SIG-M5 (cell line): ENCODE data around the gene APOA4.

Experiments used
- DNase-seq: peaks from one replicate; lab custom pipeline; 2025; lab: John Stamatoyannopoulos, UW

The APOA4 gene

DNA sequence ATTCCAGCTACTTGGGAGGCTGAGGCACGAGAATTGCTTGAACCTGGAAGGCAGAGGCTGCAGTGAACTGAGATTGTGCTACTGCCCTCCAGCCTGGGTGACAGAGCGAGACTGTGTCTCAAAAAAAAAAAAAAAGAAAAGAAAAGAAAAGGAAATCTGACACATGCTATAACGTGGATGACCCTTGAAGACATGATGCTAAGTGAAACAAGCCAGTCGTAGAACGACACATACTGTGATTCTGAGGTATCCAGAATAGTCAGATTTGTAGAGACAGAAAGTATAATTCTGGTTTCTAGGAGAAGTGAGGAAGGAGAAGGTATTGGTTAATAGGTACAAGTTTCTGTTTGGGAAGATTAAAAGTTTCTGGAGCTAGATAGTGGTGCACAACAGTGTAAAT lies 24.7 kb downstream of the APOA4 start:
- no peak for DNase-seq

DNA sequence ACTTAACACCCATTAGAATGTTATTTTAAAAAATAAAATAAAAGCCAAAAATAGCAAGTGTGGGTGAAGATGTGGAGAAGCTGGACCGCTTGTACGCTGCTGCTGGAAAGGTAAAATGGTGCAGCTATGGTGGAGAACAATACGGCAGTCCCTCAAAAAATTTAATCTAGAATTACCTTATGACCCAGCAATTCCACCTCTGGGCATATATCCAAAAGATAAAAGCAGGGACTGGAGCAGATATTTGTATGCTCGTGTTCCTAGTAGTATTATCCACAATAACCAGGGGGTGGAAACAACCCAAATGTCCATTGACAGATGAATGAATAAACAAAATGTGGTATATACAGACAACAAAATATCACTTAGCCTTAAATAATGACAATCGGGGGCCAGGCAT lies 25.3 kb downstream of the APOA4 start:
- no peak for DNase-seq

DNA sequence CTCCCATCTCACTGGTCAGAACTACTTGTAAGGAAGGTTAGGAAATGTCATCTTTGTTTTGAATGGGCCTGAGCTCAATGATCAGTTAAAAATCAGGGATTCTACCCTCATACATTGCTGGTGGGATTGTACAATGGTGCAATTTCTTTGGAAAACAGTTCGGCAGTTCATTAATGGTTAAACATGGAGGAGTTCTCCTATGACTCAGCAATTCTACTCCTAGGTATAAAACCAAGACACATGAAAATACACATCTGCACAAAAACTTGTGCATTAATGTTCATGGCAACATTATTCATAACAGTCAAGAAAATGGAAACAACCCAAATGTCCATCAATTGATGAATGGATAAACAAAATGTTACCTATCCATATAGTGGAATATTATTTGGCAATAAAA lies 26.6 kb downstream of the APOA4 start:
- DNase-seq, result no peak

DNA sequence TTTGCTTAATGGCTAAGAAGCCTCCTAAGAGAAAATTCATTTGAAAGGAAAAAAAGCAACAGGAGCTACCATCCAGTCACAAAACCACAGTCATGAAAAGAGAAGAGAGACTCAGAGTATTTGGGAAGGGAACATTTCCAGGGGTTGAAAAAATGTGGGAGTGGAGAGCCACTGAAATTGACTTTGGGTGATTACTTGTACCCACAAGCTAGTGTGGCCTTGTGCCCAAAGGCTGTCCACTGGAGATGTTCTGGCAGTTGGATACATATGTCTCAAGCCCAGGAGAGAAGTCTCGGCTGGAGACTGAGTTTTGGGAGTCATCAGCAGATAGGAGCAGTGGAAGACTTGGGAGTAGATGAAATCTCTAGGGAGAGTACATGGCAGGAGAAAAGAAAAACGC lies 28.3 kb downstream of the APOA4 start:
- no peak for DNase-seq

DNA sequence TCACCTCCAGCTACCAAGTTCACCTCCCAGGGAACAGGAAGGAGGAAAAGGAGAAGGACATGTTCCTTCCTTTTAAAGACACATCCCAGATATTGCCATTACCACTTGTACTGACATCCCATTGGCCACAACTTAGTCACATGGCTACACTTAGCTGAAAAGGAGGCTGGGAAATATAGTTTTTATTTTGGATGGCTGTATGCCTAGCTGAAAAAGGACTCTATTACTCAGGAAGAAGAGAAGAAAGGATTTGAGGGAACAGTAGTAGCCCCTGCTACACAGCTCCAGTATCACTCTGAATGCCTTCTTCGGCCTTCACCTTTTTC lies 29.4 kb downstream of the APOA4 start:
- DNase-seq, result no peak

DNA sequence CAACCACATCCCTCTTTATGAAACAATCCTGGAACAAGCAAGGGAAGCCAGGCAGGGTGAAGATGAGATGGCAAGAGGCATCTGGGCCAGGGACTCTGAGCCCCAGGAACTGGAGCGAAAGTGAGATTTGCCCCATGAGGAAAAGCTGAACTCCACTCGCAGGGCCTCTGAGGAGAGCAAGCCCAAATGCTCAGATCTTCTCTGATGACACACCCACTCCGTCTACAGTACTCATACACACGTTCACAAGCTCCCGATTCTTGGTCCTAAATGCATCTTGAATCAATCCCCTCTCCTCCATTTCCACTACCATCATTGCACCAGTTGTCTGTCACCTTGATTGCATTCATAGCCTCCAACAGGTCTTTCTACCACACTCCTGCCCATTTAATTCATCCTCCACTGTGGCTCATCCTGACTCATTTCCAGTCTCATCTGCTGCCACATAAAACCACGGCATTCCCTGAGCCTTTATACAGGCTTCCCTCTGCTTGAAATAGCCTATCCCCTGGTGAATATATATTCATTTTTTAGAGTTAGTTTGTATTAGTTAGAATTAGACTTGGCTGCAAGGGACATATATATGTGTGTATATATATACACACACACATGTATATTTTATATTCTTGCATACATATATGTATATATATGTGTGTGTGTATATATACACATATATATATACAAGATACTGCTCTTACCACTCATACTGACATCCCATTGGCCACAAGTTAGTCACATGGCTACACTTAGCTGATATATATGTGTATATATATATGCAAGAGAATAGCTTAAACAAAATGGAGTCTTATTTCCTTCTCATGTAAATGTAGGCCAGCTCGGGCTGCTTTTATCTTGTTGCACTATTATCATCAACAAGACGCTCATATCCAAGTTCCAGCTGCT lies 30.0 kb downstream of the APOA4 start:
- no peak for DNase-seq

DNA sequence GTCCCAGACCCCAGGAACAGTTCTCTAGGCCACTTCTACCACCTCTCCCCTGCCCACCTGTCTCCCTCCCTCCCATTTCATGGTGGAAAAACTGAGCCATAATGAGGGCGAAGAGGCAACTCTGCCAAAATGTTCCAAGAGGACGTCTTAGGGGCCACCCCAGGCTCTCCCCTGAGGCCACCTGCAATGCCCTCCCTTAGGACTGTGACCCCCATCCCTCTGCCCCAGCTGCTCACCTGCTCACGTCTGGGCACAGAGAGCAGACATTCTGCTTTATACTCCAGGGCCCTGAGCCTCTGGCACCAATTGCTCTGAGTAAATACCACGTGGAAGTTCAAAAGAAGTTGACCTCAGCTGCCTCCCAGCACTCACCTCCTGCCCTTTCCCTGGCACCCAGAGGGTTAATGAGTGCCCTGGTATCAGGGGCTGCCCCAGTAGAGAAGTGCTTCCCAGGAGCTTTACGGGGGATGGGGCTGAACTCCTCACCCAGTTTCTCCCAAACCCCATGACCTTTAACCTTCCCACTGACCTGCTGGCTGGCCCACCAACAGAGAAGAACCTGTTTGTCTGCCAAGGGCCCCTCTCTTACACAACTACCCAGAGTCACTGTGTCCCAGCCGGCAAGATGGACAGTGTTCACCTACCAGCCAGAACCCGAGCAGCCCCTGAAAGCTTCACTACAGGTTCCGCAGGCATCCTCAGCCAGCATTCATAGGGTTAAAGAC lies 30.8 kb downstream of the APOA4 start:
- DNase-seq, result no peak

DNA sequence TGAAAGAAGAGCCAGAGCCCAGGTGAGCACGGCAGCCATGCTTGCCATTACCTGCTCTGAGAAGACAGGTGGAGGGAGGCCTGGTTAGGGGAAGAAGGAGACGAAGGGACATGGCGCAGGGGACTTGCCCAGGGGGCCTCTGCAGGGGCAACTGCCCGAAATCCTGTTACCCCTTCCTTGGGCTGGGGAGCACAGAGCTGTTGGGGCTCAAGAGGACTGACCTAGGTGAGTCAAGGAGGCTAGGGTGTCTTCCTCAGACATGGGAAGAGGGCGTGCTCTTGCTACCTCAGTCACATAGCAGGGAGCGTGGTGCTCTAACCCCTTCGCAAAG lies 31.3 kb downstream of the APOA4 start, which contains the start of gene APOA5:
Gene APOA5, minus strand, starts transcription at position 67 of the 331 bp plus-strand sequence. Its CDS starts 19 bp downstream, at position 48.
- no peak for DNase-seq

DNA sequence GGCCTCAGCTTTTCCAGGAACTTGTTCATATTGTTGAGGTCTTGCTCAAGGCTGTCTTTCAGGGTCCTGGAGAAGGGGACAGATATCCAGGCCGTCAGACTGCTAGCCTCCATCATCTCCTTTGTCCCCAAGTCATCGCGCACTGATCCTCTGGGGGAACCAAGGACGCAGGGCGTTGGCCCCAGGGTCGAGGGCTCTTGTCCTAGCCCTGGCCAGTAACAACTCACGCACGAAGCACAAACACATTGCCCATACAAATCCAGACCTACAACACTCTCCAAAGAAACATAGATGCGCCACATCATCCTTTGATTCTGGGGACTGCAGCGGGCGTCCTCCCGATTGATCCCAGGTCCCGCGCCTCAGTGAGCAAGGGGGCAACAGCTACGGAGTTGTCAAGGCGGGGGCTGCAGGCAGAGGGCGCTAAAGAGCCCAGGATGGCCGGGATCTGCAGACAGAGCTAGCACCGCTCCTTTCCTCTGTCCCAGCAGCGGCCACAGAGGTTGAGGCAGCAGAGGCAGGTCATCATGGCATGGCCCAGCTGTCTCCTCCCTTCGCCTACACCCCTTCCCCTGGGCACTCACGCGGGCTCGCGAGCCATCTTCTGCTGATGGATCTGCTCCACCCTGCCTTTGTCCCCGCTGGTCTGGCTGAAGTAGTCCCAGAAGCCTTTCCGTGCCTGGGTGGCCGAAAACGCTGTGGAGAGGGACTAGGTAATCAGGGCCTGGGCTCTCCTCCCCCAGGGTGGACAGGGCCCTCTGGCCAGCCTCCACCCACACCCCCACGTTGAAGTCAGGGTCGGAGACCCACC lies 31.9 kb downstream of the APOA4 start:
- no peak for DNase-seq

DNA sequence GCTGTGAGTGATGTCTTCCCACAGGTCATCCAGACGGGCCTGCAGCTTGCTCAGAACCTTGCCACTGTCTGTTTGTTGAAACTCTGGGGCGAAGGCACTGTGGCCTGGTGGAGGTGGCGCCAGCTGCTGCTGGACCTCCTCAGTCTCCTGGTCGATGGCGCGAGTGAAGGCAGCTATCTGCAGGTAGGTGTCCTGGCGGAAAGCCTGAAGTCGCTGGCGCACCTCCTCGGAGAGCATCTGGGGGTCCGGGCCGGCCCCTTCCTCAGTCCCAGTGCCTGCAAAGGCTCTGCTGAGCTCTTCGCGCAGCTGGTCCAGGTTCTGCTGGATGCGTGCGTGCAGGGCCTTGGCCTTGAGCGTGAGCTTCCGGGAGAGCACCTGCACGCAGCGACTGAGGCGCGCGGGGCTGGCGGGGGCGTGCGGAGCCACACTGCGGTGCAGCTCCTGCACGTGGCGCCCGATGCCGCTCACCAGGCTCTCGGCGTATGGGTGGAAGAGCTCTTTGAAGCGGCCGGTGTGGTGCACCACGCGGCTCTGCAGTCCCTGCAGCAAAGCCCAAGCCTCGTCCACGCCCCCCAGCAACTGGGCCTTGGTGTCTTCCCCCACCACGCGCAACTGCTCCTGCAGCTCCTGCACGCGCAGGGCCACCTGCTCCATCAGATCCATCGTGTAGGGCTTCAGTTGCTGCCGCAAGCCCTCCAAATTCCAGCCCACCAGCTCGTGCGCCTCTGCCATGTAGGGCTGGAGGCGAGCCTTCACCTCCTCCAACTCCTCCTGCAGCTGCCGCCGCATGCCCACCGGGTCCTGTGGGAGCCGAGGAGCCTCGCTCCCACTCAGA lies 32.7 kb downstream of the APOA4 start:
- DNase-seq, result no peak

DNA sequence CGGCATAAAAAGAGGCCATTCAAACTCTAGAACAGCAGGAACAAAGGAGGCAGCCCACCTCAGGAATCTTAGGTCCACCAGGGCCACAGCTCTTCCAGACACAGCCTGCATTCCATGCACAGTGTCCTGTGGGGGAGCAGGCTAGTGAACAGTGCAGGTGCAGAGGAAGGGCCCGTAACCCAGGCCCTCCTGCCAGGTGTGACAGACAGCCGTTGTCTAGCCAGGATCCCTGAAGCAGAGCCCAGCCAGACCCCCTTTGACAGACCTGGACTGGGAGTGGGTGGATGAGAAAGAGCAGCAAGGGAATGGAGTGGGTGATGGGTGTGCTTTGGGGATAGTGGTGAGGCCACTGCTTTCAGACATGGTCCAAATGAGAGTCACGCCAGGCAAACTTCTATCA lies 34.1 kb downstream of the APOA4 start:
- no peak for DNase-seq

DNA sequence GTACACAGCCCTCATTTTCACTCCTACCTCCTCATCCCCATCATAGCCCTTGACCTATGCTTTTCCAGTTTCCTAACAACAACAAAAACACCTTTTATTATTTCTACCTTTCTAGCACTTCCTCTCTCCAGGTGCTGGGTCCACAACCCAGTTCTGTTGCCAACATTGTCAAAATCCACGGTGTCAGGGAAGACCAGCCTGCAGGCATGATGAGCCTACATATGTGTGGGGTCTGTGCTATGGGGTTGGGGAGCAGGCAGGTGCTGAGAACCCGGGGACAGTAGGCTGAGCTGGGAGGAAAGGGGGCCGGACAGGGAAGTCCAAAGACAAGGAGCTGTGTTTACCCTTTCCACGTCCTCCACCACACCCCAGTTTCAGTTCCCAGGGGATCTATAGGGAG lies 34.6 kb downstream of the APOA4 start:
- no peak for DNase-seq

DNA sequence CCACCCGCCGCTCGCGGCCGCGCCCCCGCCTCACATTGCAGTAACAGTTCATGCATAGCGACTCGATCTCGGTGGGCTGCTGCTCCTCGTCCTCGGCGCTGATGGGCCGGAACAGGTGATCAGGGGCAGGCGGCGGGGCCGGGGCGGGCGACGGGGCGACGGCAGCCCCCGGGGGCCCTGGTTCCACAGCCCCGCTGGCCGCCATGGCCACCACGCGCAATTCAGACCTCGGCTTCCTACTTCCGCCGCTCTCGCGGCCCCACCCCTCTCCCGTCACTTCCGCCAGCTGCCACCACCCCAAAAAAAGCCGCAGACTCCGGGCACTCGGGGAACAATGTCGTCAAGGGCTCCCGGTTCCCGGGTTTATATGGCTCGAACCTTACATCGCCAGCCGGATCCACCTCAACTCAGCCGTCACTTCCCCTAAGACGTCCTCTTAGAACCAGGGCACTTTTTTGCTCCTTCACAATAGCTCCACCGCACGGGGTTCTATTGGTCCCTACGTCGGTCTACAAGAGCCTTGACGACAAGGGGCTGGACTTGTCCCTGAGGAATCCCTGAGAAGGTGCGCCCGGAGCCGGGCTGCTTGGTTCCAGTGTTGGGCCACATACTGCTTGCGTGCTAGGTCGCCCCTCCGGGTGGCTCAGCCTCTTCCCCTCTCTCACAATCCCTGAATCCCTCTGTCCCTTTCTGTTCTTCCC lies 35.2 kb downstream of the APOA4 start, which contains the start of gene ZPR1:
Gene ZPR1, minus strand, starts transcription at position 238 of the 701 bp plus-strand sequence. Its CDS starts 33 bp downstream, at position 205.
- no peak for DNase-seq

DNA sequence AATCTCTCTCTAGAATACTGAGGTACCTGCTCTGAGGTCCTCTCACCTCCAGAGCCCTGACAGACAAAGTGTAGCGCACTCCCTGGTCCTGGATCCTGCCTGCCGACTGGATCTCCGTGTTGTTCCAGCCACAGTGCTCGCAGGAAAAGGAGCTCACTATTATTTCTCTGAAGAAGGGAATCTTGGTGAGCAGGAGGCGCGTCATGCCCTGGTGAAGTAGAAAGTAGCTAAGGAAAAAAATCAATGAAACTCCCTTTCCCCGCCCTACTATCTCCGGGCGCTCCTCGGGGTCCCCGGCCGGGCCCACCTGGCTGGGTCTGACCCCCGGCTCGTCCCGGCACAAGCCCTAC lies 35.7 kb downstream of the APOA4 start:
- DNase-seq, result no peak

DNA sequence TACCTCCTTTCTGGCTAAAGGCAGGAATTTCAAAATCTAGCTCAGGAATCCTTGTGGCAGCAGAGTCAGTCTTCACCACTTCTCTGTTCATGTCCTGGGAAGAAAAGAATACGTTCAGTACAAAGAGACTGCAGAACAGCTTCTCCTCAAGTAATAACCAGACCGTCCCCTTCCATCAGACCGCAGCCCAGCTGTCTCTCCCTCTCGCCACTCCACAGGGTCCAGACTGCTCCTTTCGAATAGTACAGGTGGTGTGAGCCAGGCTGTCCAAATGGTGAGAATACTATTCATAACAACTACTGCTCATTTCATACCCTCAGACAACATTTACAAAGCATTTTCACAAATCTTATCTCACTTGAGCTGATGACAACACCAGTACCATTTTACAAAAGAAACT lies 36.1 kb downstream of the APOA4 start:
- no peak for DNase-seq

DNA sequence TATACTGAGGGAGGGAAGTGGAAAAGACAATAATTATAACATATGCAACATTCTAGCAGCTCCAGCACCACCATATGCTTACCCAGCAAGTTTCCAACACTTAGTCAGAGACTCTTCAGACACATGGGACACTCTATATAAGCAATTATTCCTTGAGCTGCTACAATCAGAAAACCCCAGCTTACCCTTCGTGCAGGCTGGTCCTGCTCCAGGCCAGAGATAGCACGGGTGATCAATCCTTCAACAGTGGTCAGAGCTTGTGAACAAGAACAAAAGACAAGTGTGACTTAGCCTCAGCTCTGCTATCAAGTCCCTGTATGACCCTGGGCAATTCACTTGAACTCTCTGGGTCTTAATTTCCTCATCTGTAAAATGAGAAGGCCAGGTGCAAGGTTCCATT lies 36.8 kb downstream of the APOA4 start:
- DNase-seq, result no peak

DNA sequence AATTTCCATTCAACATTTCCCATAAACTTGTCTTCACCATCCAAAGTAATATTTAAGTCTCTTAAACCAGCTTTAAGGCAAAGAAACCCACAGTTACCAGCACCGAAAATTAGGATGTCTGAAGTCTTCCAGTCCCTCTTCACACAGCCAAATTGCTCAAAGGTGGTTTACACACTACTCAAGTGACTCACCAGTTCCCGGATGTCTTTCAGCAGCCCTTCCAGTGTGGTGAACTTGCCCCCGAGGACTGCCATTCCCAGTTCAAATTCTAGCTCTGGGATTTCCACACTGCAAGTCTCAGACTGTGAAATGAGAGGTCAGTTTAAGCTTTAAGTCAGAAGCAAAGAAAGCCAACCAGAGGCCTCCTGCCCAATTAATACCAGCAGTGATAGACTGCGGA lies 40.4 kb downstream of the APOA4 start:
- DNase-seq, result no peak

DNA sequence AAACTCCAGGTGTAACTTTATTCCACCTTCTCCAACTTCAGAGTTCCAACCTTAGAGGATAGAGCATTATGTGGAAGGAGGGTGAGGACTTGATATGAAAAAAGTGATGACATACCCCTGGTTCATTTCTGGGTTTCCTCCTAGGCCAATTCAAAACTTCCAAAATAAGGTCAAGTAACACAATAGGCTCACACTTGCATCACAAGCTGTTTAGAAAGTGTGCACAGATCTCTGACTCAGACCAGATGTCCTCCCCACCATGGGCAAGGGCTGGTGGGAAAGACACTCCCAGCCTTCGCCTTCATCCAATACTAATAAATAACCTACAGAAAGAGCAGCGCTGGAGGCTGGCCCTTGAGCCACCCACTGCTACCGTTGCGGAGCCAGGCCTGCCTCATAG lies 44.5 kb downstream of the APOA4 start:
- DNase-seq, result no peak

DNA sequence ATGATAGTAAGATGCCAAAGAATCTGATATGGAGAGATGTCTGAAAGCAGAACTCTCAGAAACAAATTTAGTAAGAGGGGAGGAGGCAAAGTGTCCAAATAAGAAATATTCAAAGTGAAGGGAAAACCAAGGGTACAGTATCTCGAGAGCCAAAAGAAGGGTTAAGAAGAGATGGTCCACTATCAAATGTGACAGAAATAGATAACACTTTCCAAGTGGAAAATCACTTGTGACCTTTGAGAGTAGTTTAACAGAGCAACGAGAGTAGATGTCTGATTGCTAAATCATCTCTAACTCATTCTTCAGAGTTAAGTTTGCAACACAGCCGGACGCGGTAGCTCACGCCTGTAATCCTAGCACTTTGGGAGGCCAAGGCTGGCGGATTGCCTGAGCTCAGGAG lies 46.0 kb downstream of the APOA4 start:
- no peak for DNase-seq

DNA sequence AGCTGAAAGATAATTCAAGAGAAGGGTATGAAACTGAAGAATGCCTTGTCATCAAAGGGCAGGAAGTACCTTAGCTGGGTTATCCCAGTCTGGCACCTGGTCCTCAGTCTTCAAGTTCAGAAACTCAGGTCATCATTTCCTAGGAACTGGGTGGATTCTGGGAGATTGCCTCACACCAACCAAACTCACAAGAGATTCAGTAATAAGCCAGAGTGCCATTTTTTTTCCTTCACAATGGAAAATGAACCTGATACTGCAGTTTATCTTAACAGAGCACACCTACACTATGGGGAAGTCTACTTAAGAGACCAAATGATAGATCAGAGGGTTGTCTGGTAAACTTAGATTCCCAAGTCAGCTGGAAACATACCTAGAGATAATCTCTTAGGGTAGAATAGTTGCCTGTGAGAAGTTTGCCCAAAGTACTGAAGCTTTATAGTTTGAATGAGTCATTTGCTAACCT lies 46.6 kb downstream of the APOA4 start:
- no peak for DNase-seq

DNA sequence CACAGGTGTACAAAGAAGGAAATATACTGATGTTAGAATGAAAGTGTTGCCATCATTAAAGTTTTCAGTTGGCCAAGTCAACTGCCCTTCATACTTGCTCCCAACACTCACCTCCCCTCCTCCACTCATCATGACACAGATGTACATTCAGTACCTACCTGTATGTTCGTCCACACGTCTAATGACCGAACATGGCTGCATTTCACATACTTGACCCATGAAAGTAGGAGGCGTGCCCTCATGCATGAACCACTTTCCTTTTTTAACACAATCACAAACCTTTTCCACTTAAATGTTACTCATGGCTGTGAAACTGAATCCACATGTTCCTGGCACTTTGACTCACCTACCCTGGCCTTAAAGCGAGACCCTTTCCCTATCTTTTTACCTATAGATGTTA lies 47.1 kb downstream of the APOA4 start:
- DNase-seq, result no peak
